ENCODE results near the gene ANGPT4. TPM values are rescaled to one million over a fixed set of nuclear protein-coding genes. Genes with fewer than 3 reads are reported as not detected.

ANGPT4 gene
- 0.22 TPM for total RNA-seq (ENCODE audit: unreplicated experiment)
- long read RNA-seq, partial matches to known transcripts: 0 of 1 reads
- long read RNA-seq, other reads (novel, unspliced or antisense): 1 of 1 reads

GRCh38 chr20:916125-916799 is at the start of gene ANGPT4:
TSS of gene ANGPT4 (minus strand) at chr20:916334. CDS start at chr20:916214, 120 bp downstream.
- no peak for DNase-seq
- H3K4me1 Mint-ChIP-seq (ENCODE audit: low read depth, unreplicated experiment): peaks cover 25% of the 10 kb centered on the region
- peaks cover 18% of the 10 kb centered on the region for H3K27me3 Mint-ChIP-seq (ENCODE audit: unreplicated experiment)
- H3K36me3 Mint-ChIP-seq (ENCODE audit: unreplicated experiment): peaks cover 4% of the 10 kb centered on the region
- H3K27ac Mint-ChIP-seq (ENCODE audit: unreplicated experiment): peak within 1 kb of the TSS; percentile 48
- no peak for TF ChIP-seq CTCF (IDR thresholded peaks at IDR 0.05; ENCODE audit: partially characterized antibody, unreplicated experiment)
- H3K9me3 Mint-ChIP-seq (ENCODE audit: unreplicated experiment): peaks cover 12% of the 10 kb centered on the region
- no peak within 1 kb of the TSS for H3K4me3 Mint-ChIP-seq (ENCODE audit: unreplicated experiment)

GRCh38 chr20:963795-964194 is 47.7 kb upstream of the ANGPT4 start:
- peaks cover 3% of the 10 kb centered on the region for H3K27me3 Mint-ChIP-seq (ENCODE audit: unreplicated experiment)
- DNase-seq: no peak
- no peak for TF ChIP-seq CTCF (IDR thresholded peaks at IDR 0.05; ENCODE audit: partially characterized antibody, unreplicated experiment)
- H3K9me3 Mint-ChIP-seq (ENCODE audit: unreplicated experiment): peaks cover 6% of the 10 kb centered on the region
- no peak overlapping the region for H3K27ac Mint-ChIP-seq (ENCODE audit: unreplicated experiment)
- H3K4me1 Mint-ChIP-seq (ENCODE audit: low read depth, unreplicated experiment): peaks cover 19% of the 10 kb centered on the region
- H3K36me3 Mint-ChIP-seq (ENCODE audit: unreplicated experiment): no peaks in the 10 kb centered on the region
- no peak overlapping the region for H3K4me3 Mint-ChIP-seq (ENCODE audit: unreplicated experiment)

- Mint-ChIP-seq H3K4me1 (ENCODE audit: low read depth, unreplicated experiment) (peaks cover 19% of the 10 kb centered on the region), H3K36me3 (ENCODE audit: unreplicated experiment) (no peaks in the 10 kb centered on the region), H3K9me3 (ENCODE audit: unreplicated experiment) (peaks cover 6% of the 10 kb centered on the region), H3K27me3 (ENCODE audit: unreplicated experiment) (peaks cover 3% of the 10 kb centered on the region), H3K27ac (ENCODE audit: unreplicated experiment) (no peak overlapping the region), H3K4me3 (ENCODE audit: unreplicated experiment) (no peak overlapping the region)
- no peak for TF ChIP-seq CTCF (IDR thresholded peaks at IDR 0.05; ENCODE audit: partially characterized antibody, unreplicated experiment)
- no peak for DNase-seq
Measured at GRCh38 chr20:962683-963082, 46.5 kb upstream of the ANGPT4 start.

- H3K36me3 Mint-ChIP-seq (ENCODE audit: unreplicated experiment): no peaks in the 10 kb centered on the region
- H3K27ac Mint-ChIP-seq (ENCODE audit: unreplicated experiment): no peak overlapping the region
- H3K4me1 Mint-ChIP-seq (ENCODE audit: low read depth, unreplicated experiment): peaks cover 19% of the 10 kb centered on the region
- no peak overlapping the region for H3K4me3 Mint-ChIP-seq (ENCODE audit: unreplicated experiment)
- no peak for DNase-seq
- TF ChIP-seq CTCF (IDR thresholded peaks at IDR 0.05; ENCODE audit: partially characterized antibody, unreplicated experiment): no peak
- H3K9me3 Mint-ChIP-seq (ENCODE audit: unreplicated experiment): peaks cover 6% of the 10 kb centered on the region
- peaks cover 3% of the 10 kb centered on the region for H3K27me3 Mint-ChIP-seq (ENCODE audit: unreplicated experiment)
Measured at GRCh38 chr20:962223-962622, 46.1 kb upstream of the ANGPT4 start.

- H3K27me3 Mint-ChIP-seq (ENCODE audit: unreplicated experiment): peaks cover 3% of the 10 kb centered on the region
- TF ChIP-seq CTCF (IDR thresholded peaks at IDR 0.05; ENCODE audit: partially characterized antibody, unreplicated experiment): no peak
- H3K9me3 Mint-ChIP-seq (ENCODE audit: unreplicated experiment): peaks cover 6% of the 10 kb centered on the region
- peaks cover 19% of the 10 kb centered on the region for H3K4me1 Mint-ChIP-seq (ENCODE audit: low read depth, unreplicated experiment)
- no peak for DNase-seq
- no peaks in the 10 kb centered on the region for H3K36me3 Mint-ChIP-seq (ENCODE audit: unreplicated experiment)
- no peak overlapping the region for H3K27ac Mint-ChIP-seq (ENCODE audit: unreplicated experiment)
- no peak overlapping the region for H3K4me3 Mint-ChIP-seq (ENCODE audit: unreplicated experiment)
Measured at GRCh38 chr20:961768-962167, 45.6 kb upstream of the ANGPT4 start.

Data from glutamatergic neuron (in vitro differentiated cells).